HG03135 (cell line): ENCODE results near the gene NAPA.

Experiments used
- ATAC-seq: cut with Tn5 transposase; IDR thresholded peaks from one replicate; pipeline ENCODE4 v1.9.1; 2021; ENCODE audit warnings: mild to moderate bottlenecking, moderate library complexity; ENCODE audit not compliant: unreplicated experiment

NAPA gene

GRCh38 chr19:47514869-47515588 is at the start of gene NAPA:
TSS of gene NAPA (minus strand) at chr19:47515063. CDS start at chr19:47514940, 123 bp downstream.
- ATAC-seq = peak; percentile 85

GRCh38 chr19:47564081-47564480 is 49.2 kb upstream of the NAPA start:
- no peak for ATAC-seq

- no peak for ATAC-seq
Measured at GRCh38 chr19:47561440-47562057, 46.7 kb upstream of the NAPA start.

GRCh38 chr19:47560999-47561398 is 46.1 kb upstream of the NAPA start:
- no peak for ATAC-seq

GRCh38 chr19:47550129-47550528 is 35.3 kb upstream of the NAPA start:
- ATAC-seq = no peak

- ATAC-seq = no peak
Measured at GRCh38 chr19:47549261-47549862, 34.5 kb upstream of the NAPA start.

- ATAC-seq = no peak
Measured at GRCh38 chr19:47547199-47547598, 32.3 kb upstream of the NAPA start.

- ATAC-seq = no peak
Measured at GRCh38 chr19:47545061-47545948, 30.4 kb upstream of the NAPA start.

GRCh38 chr19:47544476-47544875 is 29.6 kb upstream of the NAPA start:
- ATAC-seq = no peak

- ATAC-seq = no peak
Measured at GRCh38 chr19:47544075-47544474, 29.2 kb upstream of the NAPA start.

GRCh38 chr19:47542030-47542475 is 27.2 kb upstream of the NAPA start:
- no peak for ATAC-seq

GRCh38 chr19:47541518-47541917 is 26.7 kb upstream of the NAPA start:
- no peak for ATAC-seq

GRCh38 chr19:47540748-47541147 is 25.9 kb upstream of the NAPA start:
- no peak for ATAC-seq

- ATAC-seq = no peak
Measured at GRCh38 chr19:47539747-47540311, 25.0 kb upstream of the NAPA start.

GRCh38 chr19:47538812-47539211 is 23.9 kb upstream of the NAPA start:
- ATAC-seq = no peak

GRCh38 chr19:47537493-47537892 is 22.6 kb upstream of the NAPA start:
- no peak for ATAC-seq

GRCh38 chr19:47534628-47535027 is 19.8 kb upstream of the NAPA start:
- ATAC-seq = no peak

- ATAC-seq = no peak
Measured at GRCh38 chr19:47531640-47532387, 17.0 kb upstream of the NAPA start.

GRCh38 chr19:47529018-47529742 is 14.3 kb upstream of the NAPA start:
- no peak for ATAC-seq
